Osteocyte (in vitro differentiated cells): ENCODE measurements around the gene DAPK1. TPM values are rescaled to one million over a fixed set of nuclear protein-coding genes. Genes with fewer than 3 reads are reported as not detected.

Experiments
- DNase-seq: peaks from one replicate; pipeline ENCODE4 v3.0.0; 2021; ENCODE audit warnings: mixed read lengths; ENCODE audit not compliant: unreplicated experiment; ENCODE audit errors: extremely low spot score
- H3K27ac Mint-ChIP-seq: one replicate; pipeline ENCODE4 v1.8.0; 2021; ENCODE audit warnings: mild to moderate bottlenecking, mixed read lengths; ENCODE audit not compliant: unreplicated experiment
- H3K27me3 Mint-ChIP-seq: one replicate; pipeline ENCODE4 v1.8.0; 2021; ENCODE audit warnings: mixed read lengths; ENCODE audit not compliant: unreplicated experiment
- H3K36me3 Mint-ChIP-seq: one replicate; pipeline ENCODE4 v1.8.0; 2021; ENCODE audit warnings: mixed read lengths; ENCODE audit not compliant: unreplicated experiment
- H3K4me1 Mint-ChIP-seq: one replicate; pipeline ENCODE4 v1.8.0; 2021; ENCODE audit warnings: mixed read lengths; ENCODE audit not compliant: unreplicated experiment
- H3K4me3 Mint-ChIP-seq: one replicate; pipeline ENCODE4 v1.8.0; 2021; ENCODE audit warnings: mild to moderate bottlenecking, moderate library complexity, mixed read lengths; ENCODE audit not compliant: unreplicated experiment
- H3K9me3 Mint-ChIP-seq: one replicate; pipeline ENCODE4 v1.8.0; 2021; ENCODE audit warnings: mixed read lengths; ENCODE audit not compliant: unreplicated experiment
- total RNA-seq: library from RNA; stranded (reverse); gene quantifications from 2 replicates; pipeline ENCODE4 v1.2.1, GENCODE V29; 2021
- TF ChIP-seq, protein P1 (sequence below): fragments of 200-600 bp; sonication (generic); IDR thresholded peaks from 2 replicates; pipeline ENCODE4 v1.5.0; 2021; ENCODE audit warnings: antibody characterized with exemption, mild to moderate bottlenecking, moderate library complexity

The DAPK1 gene
- total RNA-seq, 1 donor from 2014 or later: 304 TPM

GRCh38 chr9:87464992-87465378 is 32.7 kb upstream of the DAPK1 start:
- H3K4me1 Mint-ChIP-seq: peaks cover 32% of the 10 kb centered on the region
- peak overlapping the region; percentile 85 for H3K27ac Mint-ChIP-seq
- H3K27me3 Mint-ChIP-seq: no peaks in the 10 kb centered on the region
- H3K36me3 Mint-ChIP-seq: no peaks in the 10 kb centered on the region
- no peak overlapping the region for H3K4me3 Mint-ChIP-seq
- no peak for DNase-seq
- no peaks in the 10 kb centered on the region for H3K9me3 Mint-ChIP-seq
- TF ChIP-seq, protein P1, sequence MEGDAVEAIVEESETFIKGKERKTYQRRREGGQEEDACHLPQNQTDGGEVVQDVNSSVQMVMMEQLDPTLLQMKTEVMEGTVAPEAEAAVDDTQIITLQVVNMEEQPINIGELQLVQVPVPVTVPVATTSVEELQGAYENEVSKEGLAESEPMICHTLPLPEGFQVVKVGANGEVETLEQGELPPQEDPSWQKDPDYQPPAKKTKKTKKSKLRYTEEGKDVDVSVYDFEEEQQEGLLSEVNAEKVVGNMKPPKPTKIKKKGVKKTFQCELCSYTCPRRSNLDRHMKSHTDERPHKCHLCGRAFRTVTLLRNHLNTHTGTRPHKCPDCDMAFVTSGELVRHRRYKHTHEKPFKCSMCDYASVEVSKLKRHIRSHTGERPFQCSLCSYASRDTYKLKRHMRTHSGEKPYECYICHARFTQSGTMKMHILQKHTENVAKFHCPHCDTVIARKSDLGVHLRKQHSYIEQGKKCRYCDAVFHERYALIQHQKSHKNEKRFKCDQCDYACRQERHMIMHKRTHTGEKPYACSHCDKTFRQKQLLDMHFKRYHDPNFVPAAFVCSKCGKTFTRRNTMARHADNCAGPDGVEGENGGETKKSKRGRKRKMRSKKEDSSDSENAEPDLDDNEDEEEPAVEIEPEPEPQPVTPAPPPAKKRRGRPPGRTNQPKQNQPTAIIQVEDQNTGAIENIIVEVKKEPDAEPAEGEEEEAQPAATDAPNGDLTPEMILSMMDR: no peak

- Mint-ChIP-seq H3K27ac (no peak overlapping the region), H3K27me3 (no peaks in the 10 kb centered on the region), H3K4me3 (no peak overlapping the region), H3K9me3 (no peaks in the 10 kb centered on the region), H3K36me3 (no peaks in the 10 kb centered on the region), H3K4me1 (peaks cover 36% of the 10 kb centered on the region)
- TF ChIP-seq, protein P1: no peak
- DNase-seq: no peak
Observed at GRCh38 chr9:87465816-87466215, 31.9 kb upstream of the DAPK1 start.

GRCh38 chr9:87467187-87467586 is 30.5 kb upstream of the DAPK1 start:
- H3K27me3 Mint-ChIP-seq: no peaks in the 10 kb centered on the region
- peaks cover 43% of the 10 kb centered on the region for H3K4me1 Mint-ChIP-seq
- DNase-seq: no peak
- TF ChIP-seq, protein P1: no peak
- no peak overlapping the region for H3K27ac Mint-ChIP-seq
- H3K9me3 Mint-ChIP-seq: no peaks in the 10 kb centered on the region
- no peaks in the 10 kb centered on the region for H3K36me3 Mint-ChIP-seq
- H3K4me3 Mint-ChIP-seq: no peak overlapping the region

DNA sequence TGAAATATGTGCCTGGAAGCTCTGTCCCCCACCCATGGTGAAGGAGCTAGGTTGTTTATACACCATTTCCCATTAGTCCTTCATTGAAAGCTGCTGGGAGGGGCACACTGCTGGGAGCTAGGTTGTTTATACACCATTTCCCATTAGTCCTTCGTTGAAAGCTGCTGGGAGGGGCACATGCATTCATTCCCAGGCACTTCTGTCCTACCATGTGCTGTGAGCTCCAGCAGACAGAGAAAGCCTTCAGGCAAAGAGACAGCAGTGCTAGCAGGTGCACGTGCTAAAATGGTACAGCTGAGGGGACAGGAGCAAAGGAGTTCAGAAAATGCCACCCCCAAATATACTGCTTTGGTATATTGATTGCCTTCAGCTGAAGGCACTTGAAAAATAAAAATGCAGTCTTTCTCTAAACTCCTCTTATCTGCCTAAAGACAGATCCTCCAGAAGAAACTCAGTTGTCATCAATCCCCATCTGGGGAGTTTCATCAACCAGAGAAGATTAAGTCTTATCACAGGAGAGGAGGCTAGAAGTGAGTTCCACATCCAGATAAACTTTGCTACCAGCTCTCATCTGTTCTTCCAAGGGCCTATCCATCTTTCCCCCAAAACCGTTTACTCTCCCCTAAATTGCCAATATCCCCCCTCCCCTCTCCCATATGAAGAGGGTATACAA is 27.7 kb upstream of the DAPK1 start:
- no peaks in the 10 kb centered on the region for H3K36me3 Mint-ChIP-seq
- no peaks in the 10 kb centered on the region for H3K27me3 Mint-ChIP-seq
- DNase-seq: no peak
- no peak overlapping the region for H3K4me3 Mint-ChIP-seq
- TF ChIP-seq, protein P1: no peak
- peaks cover 31% of the 10 kb centered on the region for H3K4me1 Mint-ChIP-seq
- H3K27ac Mint-ChIP-seq: no peak overlapping the region
- no peaks in the 10 kb centered on the region for H3K9me3 Mint-ChIP-seq

DNA sequence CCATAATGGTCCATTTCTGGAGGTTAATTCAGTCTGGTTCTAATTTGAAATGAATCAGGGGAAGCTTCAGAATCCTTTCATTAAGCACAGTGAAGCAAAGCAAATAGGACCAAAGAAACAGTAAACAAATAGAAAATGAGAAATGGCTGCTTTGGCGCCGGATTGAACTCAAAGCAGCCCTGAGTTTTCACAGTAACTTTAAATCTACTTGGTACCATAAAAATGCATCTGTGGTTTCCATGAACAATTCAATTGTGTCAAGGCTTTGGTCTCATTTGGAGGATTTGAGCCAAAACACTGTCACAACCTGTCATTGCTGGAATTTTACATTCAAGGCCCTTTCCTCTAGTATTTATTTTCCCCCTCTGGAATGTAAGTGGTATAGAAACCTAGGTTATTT is 25.9 kb upstream of the DAPK1 start:
- no peak for DNase-seq
- H3K27me3 Mint-ChIP-seq: no peaks in the 10 kb centered on the region
- H3K36me3 Mint-ChIP-seq: no peaks in the 10 kb centered on the region
- H3K4me3 Mint-ChIP-seq: no peak overlapping the region
- TF ChIP-seq, protein P1: no peak
- no peaks in the 10 kb centered on the region for H3K9me3 Mint-ChIP-seq
- H3K4me1 Mint-ChIP-seq: peaks cover 27% of the 10 kb centered on the region
- H3K27ac Mint-ChIP-seq: no peak overlapping the region
